Right renal cortex interstitium (tissue), 3 donors: ENCODE data around the gene EVA1C. TPM values are rescaled to one million over a fixed set of nuclear protein-coding genes. Genes with fewer than 3 reads are reported as not detected.
"Not testable (repeated sequence)": the region's sequence is repeated elsewhere in the genome, so short reads cannot be mapped to it uniquely, and the experiment has no call there.

ENCODE experiments used
- DNase-seq, 3 donors: peaks; one replicate each; pipeline ENCODE4 v3.0.0-alpha.2; 2013; ENCODE audit warnings: low read depth in 3 of 3, low spot score in 2 of 3
- polyA plus RNA-seq, 3 donors: library from polyadenylated mRNA; unstranded; fragments of 120-200 nt; gene quantifications; one replicate each; pipeline ENCODE4 v1.2.1, GENCODE V29; 2013; ENCODE audit not compliant: insufficient read length in 3 of 3

The EVA1C gene
- polyA plus RNA-seq, 3 donors, result 2.4 to 3.1 (median 2.5) TPM

GRCh38 chr21:32389337-32390015 is 23.0 kb upstream of the EVA1C start:
- no peak for DNase-seq

- not testable (repeated sequence) for DNase-seq
Observed at GRCh38 chr21:32390537-32391224, 21.8 kb upstream of the EVA1C start.

GRCh38 chr21:32391755-32392154 is 20.8 kb upstream of the EVA1C start:
- DNase-seq, result no peak

- DNase-seq, result no peak
Observed at GRCh38 chr21:32392299-32392879, 20.1 kb upstream of the EVA1C start.

GRCh38 chr21:32392880-32393676 is 19.4 kb upstream of the EVA1C start, which contains the start of gene URB1:
Gene URB1 (minus strand): TSS chr21:32393012. CDS start chr21:32392910, 102 bp downstream.
- DNase-seq, result peak in 2 of 3 donors; percentile 50 to 68

GRCh38 chr21:32393677-32394001 is 18.9 kb upstream of the EVA1C start:
- DNase-seq, result no peak

GRCh38 chr21:32403201-32403777 is 9.2 kb upstream of the EVA1C start:
- DNase-seq, result peak in 2 of 3 donors; percentile 64 to 68

GRCh38 chr21:32406405-32406804 is 6.1 kb upstream of the EVA1C start:
- no peak for DNase-seq

GRCh38 chr21:32410291-32410690 is 2.2 kb upstream of the EVA1C start:
- no peak for DNase-seq

- DNase-seq, result no peak
Observed at GRCh38 chr21:32410916-32411315, 1.6 kb upstream of the EVA1C start.

- no peak for DNase-seq
Observed at GRCh38 chr21:32411350-32412161, 950 bp upstream of the EVA1C start.

- no peak for DNase-seq
Observed at GRCh38 chr21:32413015-32413504, 554 bp downstream of the EVA1C start.

GRCh38 chr21:32413697-32414578 is 1.4 kb downstream of the EVA1C start:
- no peak for DNase-seq

- DNase-seq, result no peak
Observed at GRCh38 chr21:32414579-32415358, 2.3 kb downstream of the EVA1C start.

GRCh38 chr21:32415451-32416398 is 3.2 kb downstream of the EVA1C start:
- no peak for DNase-seq

GRCh38 chr21:32418146-32418545 is 5.6 kb downstream of the EVA1C start:
- no peak for DNase-seq

- DNase-seq, result no peak
Observed at GRCh38 chr21:32422064-32422463, 9.6 kb downstream of the EVA1C start.
